Choroid plexus epithelial cell (primary cell): Measurements from ENCODE around the gene RBM33.

Experiments
- DNase-seq: peaks from one replicate; pipeline ENCODE4 v3.0.0-alpha.2; 2010; ENCODE audit warnings: low read depth
- H3K4me3 ChIP-seq: 2 replicates; pipeline ENCODE4 v1.5.1; 2011; ENCODE audit warnings: low read depth, mild to moderate bottlenecking, control low read depth, low read length, moderate library complexity
- TF ChIP-seq, protein P1 (sequence below): conservative IDR thresholded peaks from 2 replicates; pipeline ENCODE4 v1.5.1; 2011; ENCODE audit warnings: low read depth, mild to moderate bottlenecking, control low read depth, inconsistent platforms, low read length, moderate library complexity

The RBM33 gene

DNA sequence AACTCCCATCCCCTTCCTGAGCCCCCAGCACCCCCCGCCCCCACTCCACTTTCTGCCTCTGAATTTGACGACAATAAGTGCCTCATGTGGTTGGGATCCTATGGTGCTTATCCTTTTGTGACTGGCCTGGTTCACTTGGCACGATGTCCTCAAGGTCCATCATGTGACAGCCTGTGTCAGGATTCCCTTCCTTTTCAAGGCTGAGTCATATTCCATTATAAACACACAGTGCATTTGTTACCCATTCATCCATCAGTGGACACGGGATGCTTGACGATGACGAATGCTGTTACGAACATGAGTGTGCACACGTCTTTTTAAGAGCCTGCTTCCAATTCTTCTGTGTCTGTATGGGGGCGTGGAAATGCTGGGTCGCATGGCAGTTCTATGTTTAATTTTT is 141.1 kb downstream of the RBM33 start:
- DNase-seq = peak; percentile 30

GRCh38 chr7:155786491-155786890 is 142.0 kb downstream of the RBM33 start:
- H3K4me3 ChIP-seq = no peak overlapping the region
- no peak for DNase-seq
- TF ChIP-seq, protein P1, sequence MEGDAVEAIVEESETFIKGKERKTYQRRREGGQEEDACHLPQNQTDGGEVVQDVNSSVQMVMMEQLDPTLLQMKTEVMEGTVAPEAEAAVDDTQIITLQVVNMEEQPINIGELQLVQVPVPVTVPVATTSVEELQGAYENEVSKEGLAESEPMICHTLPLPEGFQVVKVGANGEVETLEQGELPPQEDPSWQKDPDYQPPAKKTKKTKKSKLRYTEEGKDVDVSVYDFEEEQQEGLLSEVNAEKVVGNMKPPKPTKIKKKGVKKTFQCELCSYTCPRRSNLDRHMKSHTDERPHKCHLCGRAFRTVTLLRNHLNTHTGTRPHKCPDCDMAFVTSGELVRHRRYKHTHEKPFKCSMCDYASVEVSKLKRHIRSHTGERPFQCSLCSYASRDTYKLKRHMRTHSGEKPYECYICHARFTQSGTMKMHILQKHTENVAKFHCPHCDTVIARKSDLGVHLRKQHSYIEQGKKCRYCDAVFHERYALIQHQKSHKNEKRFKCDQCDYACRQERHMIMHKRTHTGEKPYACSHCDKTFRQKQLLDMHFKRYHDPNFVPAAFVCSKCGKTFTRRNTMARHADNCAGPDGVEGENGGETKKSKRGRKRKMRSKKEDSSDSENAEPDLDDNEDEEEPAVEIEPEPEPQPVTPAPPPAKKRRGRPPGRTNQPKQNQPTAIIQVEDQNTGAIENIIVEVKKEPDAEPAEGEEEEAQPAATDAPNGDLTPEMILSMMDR = no peak

More for the DNA sequence above, 141.1 kb downstream of the RBM33 start:
- TF ChIP-seq, protein P1 = no peak
- no peak overlapping the region for H3K4me3 ChIP-seq

DNA sequence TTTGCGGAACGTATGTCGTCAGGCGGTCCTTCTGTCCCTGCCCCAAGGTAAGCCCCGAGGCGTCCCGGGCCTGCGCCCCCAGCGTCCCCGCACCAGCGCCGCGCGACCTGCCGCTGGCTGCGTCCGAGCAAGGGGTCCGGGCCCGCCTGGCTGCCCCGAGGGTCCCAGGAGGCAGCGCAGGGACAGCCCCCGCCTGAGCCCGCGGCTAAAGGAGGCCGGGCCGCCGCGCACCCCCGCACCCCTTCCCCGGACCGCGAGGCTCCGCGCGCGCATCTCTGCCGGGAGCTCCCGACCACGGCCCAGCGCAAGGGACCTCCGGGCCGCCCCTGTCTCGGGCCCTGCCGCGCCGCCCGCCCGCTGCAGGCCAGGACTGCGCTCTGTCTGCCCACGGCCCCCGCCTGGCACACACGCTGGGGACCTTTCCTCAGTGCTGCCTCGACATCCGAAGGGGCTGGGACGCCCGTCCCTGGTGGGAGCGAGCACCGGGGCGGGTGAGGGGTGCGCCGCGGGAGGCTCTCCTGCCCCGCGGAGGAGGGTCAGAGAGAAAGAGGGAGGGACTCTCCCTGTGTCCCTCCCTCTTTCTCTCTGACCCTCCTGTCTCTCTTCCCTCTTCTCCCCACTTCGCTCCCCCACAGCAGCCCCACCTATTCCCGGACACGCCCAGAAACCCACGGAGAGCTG is 142.8 kb downstream of the RBM33 start:
- peak; percentile 19 for DNase-seq
- TF ChIP-seq, protein P1 = no peak
- H3K4me3 ChIP-seq = peak overlapping the region; percentile 66

DNA sequence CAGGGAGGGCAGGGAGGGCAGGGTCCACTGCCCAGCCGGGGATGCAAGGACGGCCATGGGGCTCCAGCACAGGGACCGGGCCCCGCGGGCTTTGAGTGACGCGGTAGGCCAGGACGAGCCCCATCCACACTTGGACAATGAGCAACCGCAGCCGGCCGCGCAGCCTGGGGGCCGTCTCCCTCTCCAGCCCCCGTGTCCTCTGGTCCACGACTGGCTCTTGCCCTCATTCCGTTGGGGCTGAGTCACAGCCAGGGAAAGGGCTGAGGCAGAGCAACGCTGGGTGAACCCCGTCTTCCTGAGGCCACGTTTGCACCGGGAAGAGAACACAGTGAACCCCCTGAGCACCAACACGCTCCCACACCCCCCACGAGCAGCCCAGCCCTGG is 144.1 kb downstream of the RBM33 start:
- no peak overlapping the region for H3K4me3 ChIP-seq
- DNase-seq = no peak
- TF ChIP-seq, protein P1 = no peak

DNA sequence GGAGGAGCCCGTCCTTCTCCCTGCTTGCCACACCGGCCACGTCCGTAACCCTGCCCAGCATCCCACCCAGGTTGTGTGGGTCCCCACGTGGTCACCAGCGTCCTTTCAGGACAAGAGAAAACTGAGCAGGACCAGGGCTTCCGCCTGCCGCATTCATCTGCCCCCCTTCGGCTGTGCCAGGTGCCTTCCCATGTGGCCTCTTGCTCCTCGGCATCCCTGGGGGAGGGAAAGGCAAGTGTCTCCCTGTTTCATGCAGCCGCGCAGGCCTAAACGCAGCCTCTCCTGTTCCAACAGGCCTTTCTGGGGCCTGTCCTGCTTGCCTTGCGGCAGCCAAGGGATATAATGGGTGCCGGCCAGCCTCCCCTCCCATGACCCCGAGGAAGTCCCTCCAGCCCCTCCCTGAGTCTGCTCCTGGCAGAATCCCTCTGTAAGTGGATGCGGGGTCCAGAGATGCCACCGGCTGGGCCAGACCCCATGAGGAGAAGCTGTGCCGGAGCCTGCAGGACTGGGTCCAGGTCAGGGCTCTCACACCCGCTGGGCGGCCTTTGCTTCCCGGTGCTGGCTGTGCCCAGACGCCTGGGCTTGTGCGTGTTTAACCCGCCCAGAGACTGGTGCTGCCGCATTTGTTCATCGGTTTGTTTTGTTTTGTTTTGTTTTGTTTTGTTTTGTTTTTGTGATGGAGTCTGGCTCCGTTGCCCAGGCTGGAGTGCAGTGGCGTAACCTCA is 144.7 kb downstream of the RBM33 start:
- no peak for DNase-seq
- TF ChIP-seq, protein P1 = no peak
- no peak overlapping the region for H3K4me3 ChIP-seq

DNA sequence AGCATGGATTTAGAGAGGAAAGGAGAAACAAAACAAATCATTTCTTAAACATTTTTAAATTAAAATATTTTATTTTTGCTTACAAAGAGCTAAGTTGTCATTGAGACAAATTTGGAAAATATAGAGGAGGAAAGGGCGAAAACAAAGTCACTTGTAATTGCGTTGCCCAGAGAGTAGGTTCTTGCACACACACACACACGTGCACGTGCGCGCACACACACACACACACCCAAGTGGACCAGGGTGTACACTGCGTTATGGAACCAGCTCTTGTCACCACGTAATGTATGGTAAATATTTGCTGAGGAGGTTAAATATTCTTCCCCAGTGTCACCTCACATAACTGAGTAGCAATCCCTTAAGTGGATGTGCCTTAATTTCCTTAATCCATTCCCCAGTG is 146.2 kb downstream of the RBM33 start:
- TF ChIP-seq, protein P1 = no peak
- DNase-seq = no peak
- no peak overlapping the region for H3K4me3 ChIP-seq
